MCF 10A (cell line): Measurements from ENCODE around the gene SMYD3. TPM values are rescaled to one million over a fixed set of nuclear protein-coding genes. Genes with fewer than 3 reads are reported as not detected.

ENCODE experiments used
- BruUV-seq: library from RNA; stranded (reverse); fragments of 400-500 nt; replicated peaks from 2 replicates; lab custom pipeline; 2021; lab: Mats Ljungman, UMichigan
- CTCF ChIA-PET: fragments of 300-600 bp; sonication (Branson Sonifier 250); formaldehyde crosslinking; extraction: SDS; loops from one replicate; lab custom pipeline; 2021; ENCODE audit warnings: antibody characterized with exemption, inconsistent platforms; lab: Yijun Ruan, JAX
- POLR2A ChIA-PET: fragments of 300-600, 350-650 bp; sonication (Branson Sonifier 250); formaldehyde crosslinking; extraction: SDS; loops from one replicate; lab custom pipeline; 2020; ENCODE audit warnings: antibody characterized with exemption, inconsistent platforms; lab: Yijun Ruan, JAX
- DNase-seq: peaks from one replicate; pipeline ENCODE4 v3.0.0-alpha.2; 2018; ENCODE audit not compliant: unreplicated experiment
- H3K27ac Mint-ChIP-seq: one replicate; pipeline ENCODE4 v1.8.0; 2022; ENCODE audit warnings: mild to moderate bottlenecking, low read depth, mixed read lengths; ENCODE audit not compliant: unreplicated experiment
- H3K27me3 Mint-ChIP-seq: one replicate; pipeline ENCODE4 v1.8.0; 2022; ENCODE audit warnings: mixed read lengths; ENCODE audit not compliant: insufficient read depth, unreplicated experiment
- H3K36me3 Mint-ChIP-seq: one replicate; pipeline ENCODE4 v1.8.0; 2022; ENCODE audit warnings: mild to moderate bottlenecking, moderate library complexity, mixed read lengths; ENCODE audit not compliant: insufficient read depth, unreplicated experiment
- H3K4me1 Mint-ChIP-seq: one replicate; pipeline ENCODE4 v1.8.0; 2022; ENCODE audit warnings: mixed read lengths; ENCODE audit not compliant: insufficient read depth, unreplicated experiment
- H3K4me3 Mint-ChIP-seq: one replicate; pipeline ENCODE4 v1.8.0; 2022; ENCODE audit warnings: mild to moderate bottlenecking, moderate library complexity, mixed read lengths; ENCODE audit not compliant: unreplicated experiment
- H3K9me3 Mint-ChIP-seq: one replicate; pipeline ENCODE4 v1.8.0; 2022; ENCODE audit warnings: mixed read lengths; ENCODE audit not compliant: unreplicated experiment
- intact Hi-C: fragments of 100-400 bp; cut with micrococcal nuclease; formaldehyde crosslinking; loops from 2 replicates; pipeline ENCODE4 v1.14.1; 2022
- total RNA-seq: library from RNA; stranded (reverse); gene quantifications from 2 replicates; pipeline ENCODE4 v1.2.3, GENCODE V29; 2022
- TF ChIP-seq, protein P1 (sequence below): fragments of 200-600 bp; IDR thresholded peaks from one replicate; pipeline ENCODE4 v1.8.0; 2022; ENCODE audit warnings: antibody characterized with exemption, mild to moderate bottlenecking; ENCODE audit not compliant: unreplicated experiment

SMYD3 gene
- total RNA-seq, 1 experiment from 2014 or later, result 26.9 TPM

DNA sequence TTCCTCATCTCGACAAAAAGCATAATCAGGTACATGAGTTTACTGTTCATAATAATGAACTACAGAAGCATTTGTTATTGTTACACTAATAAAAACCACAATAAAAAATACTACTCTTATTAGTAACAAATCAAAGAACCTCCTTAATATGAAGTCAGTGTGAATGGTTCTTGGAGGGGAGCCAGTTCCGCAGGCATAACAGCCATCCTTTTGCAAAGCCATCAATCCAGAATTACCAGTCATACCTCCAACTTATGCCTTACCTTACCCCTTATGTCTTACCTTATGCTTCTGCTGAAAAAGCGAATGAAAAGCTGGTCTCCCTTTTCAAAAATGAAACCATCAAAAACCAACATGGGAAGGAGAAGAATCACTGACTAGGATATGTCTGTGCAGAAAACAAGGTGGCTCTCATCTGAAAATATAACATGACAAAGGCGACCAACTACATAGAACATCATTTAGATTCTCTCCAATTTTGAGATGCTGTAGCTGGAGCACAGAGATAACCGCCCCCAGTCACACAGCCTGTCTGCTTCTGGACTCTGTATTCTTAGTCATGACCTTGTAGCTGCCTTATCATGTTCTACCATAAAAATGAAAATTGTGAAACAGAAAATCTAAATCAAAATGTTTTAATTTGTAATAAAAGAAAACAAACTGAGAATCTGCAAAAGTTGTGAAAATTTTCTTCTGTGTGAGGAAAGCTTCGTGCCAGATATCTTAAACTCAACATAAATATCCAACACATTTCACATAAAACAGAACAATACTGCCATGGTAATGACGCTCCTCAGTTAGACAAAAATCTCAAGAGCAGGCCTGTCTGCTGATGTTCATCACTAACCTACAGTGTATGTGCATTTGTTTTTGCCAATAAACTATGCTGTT, 438.2 kb downstream of the SMYD3 start:
- TF ChIP-seq, protein P1, sequence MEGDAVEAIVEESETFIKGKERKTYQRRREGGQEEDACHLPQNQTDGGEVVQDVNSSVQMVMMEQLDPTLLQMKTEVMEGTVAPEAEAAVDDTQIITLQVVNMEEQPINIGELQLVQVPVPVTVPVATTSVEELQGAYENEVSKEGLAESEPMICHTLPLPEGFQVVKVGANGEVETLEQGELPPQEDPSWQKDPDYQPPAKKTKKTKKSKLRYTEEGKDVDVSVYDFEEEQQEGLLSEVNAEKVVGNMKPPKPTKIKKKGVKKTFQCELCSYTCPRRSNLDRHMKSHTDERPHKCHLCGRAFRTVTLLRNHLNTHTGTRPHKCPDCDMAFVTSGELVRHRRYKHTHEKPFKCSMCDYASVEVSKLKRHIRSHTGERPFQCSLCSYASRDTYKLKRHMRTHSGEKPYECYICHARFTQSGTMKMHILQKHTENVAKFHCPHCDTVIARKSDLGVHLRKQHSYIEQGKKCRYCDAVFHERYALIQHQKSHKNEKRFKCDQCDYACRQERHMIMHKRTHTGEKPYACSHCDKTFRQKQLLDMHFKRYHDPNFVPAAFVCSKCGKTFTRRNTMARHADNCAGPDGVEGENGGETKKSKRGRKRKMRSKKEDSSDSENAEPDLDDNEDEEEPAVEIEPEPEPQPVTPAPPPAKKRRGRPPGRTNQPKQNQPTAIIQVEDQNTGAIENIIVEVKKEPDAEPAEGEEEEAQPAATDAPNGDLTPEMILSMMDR, result no peak
- intact Hi-C loops, result no loop called here
- POLR2A ChIA-PET, result interaction anchor here (0.6 to 0.7 kb wide), 2 partner anchors 9 to 34 kb away, joined by 3 read pairs; no protein-coding TSS in a partner anchor
- Mint-ChIP-seq H3K36me3 (no peaks in the 10 kb centered on the region), H3K4me3 (no peak overlapping the region), H3K4me1 (no peaks in the 10 kb centered on the region), H3K9me3 (no peaks in the 10 kb centered on the region), H3K27me3 (no peaks in the 10 kb centered on the region), H3K27ac (no peak overlapping the region)
- CTCF ChIA-PET, result interaction anchor here (0.5 to 1.2 kb wide), 2 partner anchors 211 to 362 kb away, joined by 4 to 7 read pairs; no protein-coding TSS in a partner anchor
- BruUV-seq, result no TSS peak
- DNase-seq, result no peak

DNA sequence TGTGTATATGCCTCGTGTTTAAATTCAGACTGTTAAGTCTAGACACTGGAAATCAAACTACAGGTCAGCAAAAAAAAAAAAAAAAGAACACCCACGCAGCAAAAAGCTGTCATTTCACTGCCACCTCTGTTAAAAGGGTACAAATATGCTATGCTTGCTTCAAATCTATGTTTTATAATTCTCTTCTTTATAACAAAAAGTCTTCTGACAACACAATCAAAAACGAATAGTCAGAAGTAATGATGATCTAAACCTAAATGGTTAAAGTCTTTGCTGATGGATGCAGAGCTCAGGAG, 438.9 kb downstream of the SMYD3 start:
- BruUV-seq, result no TSS peak
- CTCF ChIA-PET, result no interaction called here
- TF ChIP-seq, protein P1, result no peak
- intact Hi-C loops, result no loop called here
- Mint-ChIP-seq H3K4me1 (no peaks in the 10 kb centered on the region), H3K27me3 (no peaks in the 10 kb centered on the region), H3K9me3 (no peaks in the 10 kb centered on the region), H3K27ac (no peak overlapping the region), H3K4me3 (no peak overlapping the region), H3K36me3 (no peaks in the 10 kb centered on the region)
- POLR2A ChIA-PET, result no interaction called here
- DNase-seq, result no peak

DNA sequence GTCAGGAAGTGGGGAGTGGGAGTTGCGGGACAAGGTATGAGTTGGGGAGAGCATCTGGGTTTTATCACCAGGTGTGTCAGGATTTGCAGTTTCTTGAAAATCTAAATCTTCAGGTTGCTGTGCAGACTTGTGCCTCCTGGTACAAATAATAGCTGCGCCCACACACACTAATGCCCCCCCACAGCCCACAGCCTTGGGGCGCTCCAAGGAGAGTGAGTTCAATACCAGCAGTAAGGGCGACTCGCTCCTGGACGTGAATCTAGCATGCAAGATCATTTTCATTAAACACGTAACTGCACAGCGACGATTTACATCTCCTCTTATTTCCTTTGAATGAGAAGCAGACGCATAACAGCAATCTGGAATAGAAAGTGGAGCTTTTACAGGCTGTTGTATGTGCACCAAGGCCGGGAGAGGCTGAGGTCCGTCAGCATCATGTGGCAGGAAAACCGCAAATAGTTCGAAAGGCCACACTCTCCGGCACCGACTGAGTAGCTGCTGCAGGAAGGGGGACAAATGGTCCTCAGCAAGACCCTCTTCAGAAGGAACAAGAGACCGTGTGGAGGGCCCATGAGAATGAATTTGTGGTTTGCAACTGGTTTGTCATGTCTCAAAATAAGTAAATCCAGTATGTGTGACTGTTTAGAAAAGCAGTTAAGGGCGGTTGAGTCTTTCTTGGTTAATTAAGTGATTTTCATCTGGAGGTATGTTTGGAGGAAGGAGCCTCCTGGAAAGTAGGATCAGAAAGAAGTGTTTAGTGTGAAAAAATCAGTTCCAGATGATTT, 439.5 kb downstream of the SMYD3 start:
- Mint-ChIP-seq H3K9me3 (no peaks in the 10 kb centered on the region), H3K27me3 (no peaks in the 10 kb centered on the region), H3K36me3 (no peaks in the 10 kb centered on the region), H3K4me3 (no peak overlapping the region), H3K4me1 (no peaks in the 10 kb centered on the region), H3K27ac (no peak overlapping the region)
- DNase-seq, result no peak
- ChIA-PET CTCF (interaction anchor here (0.5 to 1.0 kb wide), 4 partner anchors 13 to 1792 kb away, joined by 3 to 4 read pairs (median 4); no protein-coding TSS in a partner anchor), POLR2A (no interaction called here)
- BruUV-seq, result no TSS peak
- intact Hi-C loops, result no loop called here
- TF ChIP-seq, protein P1, result no peak

DNA sequence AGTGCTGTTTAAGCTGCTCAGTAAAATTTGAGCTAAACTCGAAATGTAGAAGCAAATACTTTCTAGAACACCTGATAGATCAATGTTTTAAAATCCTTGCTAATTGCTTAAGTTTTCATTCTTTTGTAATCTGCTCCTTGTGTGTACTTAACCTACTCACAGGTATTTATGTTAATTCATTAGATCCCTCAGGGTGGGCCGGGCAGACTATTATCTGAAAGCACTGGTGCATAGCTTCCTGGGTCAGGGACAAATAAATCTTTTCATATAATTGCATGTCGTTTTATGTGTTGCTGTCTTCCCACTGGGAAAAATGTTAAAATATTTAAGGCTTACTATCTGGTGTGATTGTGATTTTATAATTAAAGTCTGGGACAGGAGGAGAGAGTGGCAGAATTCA, 440.5 kb downstream of the SMYD3 start:
- no peak for DNase-seq
- POLR2A ChIA-PET, result interaction anchor here (0.6 to 0.9 kb wide), 2 partner anchors 93 to 828 kb away, joined by 3 to 5 read pairs; no protein-coding TSS in a partner anchor
- intact Hi-C loops, result no loop called here
- Mint-ChIP-seq H3K4me1 (no peaks in the 10 kb centered on the region), H3K9me3 (no peaks in the 10 kb centered on the region), H3K27me3 (no peaks in the 10 kb centered on the region), H3K27ac (no peak overlapping the region), H3K36me3 (no peaks in the 10 kb centered on the region), H3K4me3 (no peak overlapping the region)
- CTCF ChIA-PET, result interaction anchor here (0.5 to 1.2 kb wide), 6 partner anchors 14 to 970 kb away, joined by 3 to 4 read pairs (median 4); no protein-coding TSS in a partner anchor
- TF ChIP-seq, protein P1, result no peak
- no TSS peak for BruUV-seq
